ENCODE measurements around the gene HOXB2.

The HOXB2 gene

DNA sequence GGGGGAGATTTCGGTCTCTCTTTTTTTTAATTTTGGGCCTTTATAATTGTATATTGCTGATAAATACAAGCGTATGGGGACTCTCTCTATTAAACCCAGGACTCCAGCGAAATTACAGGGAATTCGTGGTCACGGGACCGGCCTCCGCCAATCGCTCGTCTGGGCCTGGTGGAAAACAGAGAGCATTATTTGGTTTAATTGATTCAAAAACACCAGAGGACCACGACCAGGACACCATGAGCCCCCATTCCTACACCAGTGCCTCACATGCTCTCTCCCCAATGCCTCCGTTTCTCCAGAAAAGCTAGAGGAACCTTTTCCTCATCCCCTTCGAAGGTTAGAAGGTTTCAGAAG lies at the start of gene HOXB2:
TSS of gene HOXB2 (minus strand) at position 88 of the 354 bp plus-strand sequence. CDS start 198 bp downstream, outside the sequence.
- DNase-seq (ENCODE audit: low read depth in 3 of 3) = no peak

GRCh38 chr17:48593840-48594537 lies 49.1 kb upstream of the HOXB2 start:
- DNase-seq (ENCODE audit: low read depth in 3 of 3) = peak; percentile 67 to 73 (median 71)

GRCh38 chr17:48593126-48593829 lies 48.4 kb upstream of the HOXB2 start, which contains the start of gene HOXB5:
HOXB5 (minus strand) TSS chr17:48593779; CDS start chr17:48593682, 97 bp downstream.
- DNase-seq (ENCODE audit: low read depth in 3 of 3) = no peak

DNA sequence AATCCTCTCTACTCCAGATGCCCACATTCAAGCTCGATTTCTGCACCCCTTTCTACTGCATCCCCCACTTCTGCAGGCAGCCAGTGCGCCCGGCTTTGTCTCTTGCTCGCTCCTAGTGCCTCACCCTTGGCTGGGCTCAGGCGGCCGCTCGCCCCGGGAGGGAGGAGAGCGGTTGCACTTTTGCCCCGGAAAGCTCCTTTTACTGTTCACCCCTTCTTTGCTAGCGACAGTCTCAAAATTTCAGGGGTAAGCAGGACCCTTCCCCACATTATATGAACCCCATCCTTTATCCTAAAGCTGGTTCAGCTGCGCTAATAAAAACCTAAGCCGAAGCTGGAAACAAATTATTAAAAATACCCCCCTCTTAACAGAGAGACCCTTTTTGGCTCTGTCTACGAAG lies 47.7 kb upstream of the HOXB2 start:
- no peak for DNase-seq (ENCODE audit: low read depth in 3 of 3)

- DNase-seq (ENCODE audit: low read depth in 3 of 3) = no peak
These were observed 47.2 kb upstream of the HOXB2 start for GRCh38 chr17:48592057-48592514.

DNA sequence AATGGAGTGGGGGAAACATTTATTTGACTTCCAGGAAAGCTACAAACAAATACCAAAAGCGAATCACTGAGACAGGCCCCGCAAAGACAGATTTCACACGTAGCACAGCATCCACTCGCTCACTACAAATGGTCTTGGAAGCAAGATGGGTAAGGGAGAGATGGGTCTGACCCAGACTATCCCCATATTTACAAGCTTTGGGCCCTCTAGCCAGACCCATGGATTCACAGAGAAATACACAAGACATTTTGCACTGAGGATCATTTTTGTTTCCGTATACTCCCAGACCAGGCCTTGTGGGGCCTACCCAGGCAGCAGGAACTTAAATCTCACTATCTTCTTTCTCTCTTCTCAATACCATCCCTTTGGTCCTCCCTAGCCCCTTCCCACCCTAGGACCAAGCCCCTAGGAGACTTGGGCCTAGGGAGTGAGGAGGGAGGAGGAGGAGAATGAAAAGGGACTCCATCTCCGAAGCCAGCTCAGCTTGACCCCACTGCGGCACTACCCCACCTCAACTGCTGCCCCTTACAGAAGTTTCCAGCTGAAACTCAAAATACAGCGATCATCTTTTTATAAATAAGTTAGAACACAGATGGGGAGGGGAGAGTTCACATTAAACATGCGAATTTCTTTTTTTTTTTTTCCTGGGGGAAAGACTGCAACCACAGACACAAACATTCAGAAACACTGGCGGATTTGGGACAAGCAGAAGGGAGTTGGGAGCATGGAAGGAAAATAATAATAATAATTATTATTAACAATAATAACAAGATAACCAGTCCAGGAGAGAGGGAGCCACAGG lies 46.5 kb upstream of the HOXB2 start:
- DNase-seq (ENCODE audit: low read depth in 3 of 3) = no peak

DNA sequence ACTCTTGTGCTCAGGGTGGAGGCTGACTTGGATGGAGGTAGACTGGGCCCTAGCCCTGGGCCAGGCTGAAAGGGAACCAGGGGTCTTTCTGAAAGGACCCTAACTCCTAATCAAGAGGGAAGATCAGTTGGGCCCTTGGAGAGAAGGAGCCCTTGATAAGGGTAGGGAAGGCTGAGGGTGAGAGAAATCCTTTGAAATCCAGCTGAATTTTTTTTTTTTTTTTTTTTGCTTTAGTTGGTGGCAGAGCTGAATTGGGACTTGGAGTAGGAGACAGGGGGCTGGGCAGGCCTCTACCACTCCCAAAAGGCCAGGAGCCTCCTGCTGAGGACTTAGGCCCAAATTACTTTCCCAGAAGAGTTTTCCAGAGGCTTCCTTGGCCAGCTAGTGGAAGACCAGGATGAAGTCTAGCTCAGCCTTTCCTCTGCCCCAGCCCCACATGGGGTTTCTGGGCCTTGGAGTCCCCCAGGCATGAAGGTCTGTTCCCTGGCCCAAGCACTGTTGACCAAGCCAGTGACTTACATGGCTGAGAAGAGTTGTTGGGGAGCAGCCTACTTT lies 45.8 kb upstream of the HOXB2 start:
- DNase-seq (ENCODE audit: low read depth in 3 of 3) = no peak

GRCh38 chr17:48589831-48590606 lies 45.1 kb upstream of the HOXB2 start, which contains the start of gene HOXB3:
HOXB3 (minus strand) TSS chr17:48590241; CDS start chr17:48552474, 37,767 bp downstream.
- DNase-seq (ENCODE audit: low read depth in 3 of 3) = no peak

- DNase-seq (ENCODE audit: low read depth in 3 of 3) = no peak
These were observed 44.3 kb upstream of the HOXB2 start for GRCh38 chr17:48589060-48589830.

GRCh38 chr17:48588528-48588927 lies 43.6 kb upstream of the HOXB2 start:
- no peak for DNase-seq (ENCODE audit: low read depth in 3 of 3)

- no peak for DNase-seq (ENCODE audit: low read depth in 3 of 3)
These were observed 43.1 kb upstream of the HOXB2 start for GRCh38 chr17:48588074-48588415.

DNA sequence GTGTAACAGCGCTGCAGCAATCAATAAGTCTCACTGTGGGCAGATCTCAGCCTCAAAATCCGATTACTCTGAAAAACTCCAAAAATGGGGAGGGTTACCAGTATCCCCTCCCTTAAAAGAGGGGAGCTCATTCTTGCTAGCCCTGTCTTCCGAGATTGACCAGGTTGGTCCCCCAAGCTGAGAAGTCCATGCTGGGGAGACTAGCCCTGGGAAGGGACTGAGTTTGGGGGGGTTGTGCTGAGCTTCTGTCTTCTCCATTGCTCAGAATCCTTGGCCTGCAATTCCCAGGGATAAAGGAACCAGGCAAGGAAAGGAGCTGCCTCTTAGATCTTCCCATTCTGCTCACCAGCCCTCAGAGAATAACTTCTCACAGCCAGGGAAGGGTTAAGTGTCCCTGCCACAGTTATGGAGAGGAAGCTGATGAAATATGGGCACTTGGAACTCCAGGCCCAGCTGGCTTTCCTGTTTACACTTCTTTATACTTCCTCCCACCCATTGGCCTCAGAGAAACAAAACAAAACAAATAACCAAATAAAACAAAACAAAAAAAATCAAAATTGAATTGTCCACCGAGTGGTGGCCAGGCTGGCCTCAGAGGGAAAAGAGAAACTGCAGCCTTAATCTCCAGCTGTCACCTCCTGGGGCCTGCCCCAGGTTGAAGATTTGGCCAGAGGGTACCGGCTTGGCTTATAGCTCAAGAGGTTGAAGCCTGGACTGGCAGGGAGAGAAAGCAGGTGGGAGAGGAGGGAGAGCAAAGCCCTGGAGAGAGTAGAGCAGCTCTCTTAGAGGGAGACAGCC lies 42.6 kb upstream of the HOXB2 start:
- DNase-seq (ENCODE audit: low read depth in 3 of 3) = no peak

DNA sequence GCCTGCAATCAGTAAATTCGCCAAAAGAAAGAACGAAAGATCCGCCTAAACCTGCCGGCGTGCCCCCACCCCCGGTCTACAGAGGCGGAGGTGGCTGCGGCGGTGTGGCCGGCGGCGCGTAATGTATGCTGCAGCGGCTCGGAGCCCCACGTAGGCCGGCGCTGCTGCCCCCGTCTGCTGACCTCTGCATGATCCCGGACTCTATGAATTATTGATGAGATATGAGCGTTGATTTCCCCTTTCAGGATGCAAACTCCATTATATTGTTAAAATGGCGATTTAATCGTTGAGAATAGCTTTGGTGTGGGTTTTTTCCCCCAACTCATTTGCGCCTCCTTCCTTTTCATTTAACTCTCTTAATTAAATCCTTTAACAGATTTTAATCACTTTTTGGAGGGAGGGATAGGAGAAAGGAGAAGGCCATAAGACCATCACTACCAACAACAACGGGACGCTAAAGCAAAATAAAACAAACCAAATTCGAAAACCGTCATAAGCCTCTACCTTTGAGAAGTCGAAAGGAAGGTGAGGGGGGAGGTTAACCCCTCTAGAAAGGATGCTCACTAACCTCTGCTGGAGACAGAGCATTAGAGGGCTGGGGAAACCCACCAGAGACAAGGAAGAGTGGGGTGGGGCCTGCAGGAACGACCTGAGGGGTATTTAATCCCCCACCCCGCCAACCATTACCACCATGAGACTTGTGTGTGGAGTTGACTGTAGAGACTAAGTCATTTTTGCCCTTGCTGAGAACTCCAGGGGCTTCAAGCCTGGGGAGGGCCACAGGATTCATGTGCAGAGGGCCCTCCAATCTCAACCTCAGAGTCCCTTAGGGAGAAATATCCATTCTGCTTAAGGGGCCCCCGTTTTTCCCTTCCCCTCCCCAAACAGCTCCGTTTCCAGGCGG lies 41.7 kb upstream of the HOXB2 start:
- DNase-seq (ENCODE audit: low read depth in 3 of 3) = no peak

DNA sequence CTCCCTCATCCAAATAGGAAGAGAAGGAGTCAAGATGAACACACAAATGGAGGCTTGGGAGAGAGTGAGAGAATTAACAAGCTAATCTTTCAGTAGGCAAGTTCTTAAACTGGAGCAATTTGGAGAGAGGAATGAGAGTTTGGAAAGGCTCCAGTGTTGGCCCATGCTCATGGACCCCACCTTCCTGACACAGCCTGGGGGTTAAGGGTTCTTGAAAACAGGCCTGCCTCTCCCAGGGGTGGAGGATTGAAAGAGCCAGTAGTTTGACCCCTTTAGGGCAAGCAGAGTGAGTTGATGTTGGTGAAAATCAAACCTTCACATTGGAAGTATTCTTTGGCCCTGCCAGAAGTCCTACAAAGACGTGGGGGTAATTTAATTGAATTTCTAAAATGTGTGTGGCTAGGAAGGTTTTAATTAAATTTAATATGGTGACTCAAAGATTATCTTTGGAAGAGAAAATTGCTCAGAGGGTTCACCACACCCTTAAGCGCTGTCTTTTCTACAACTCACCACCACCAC lies 39.4 kb upstream of the HOXB2 start:
- DNase-seq (ENCODE audit: low read depth in 3 of 3) = no peak

DNA sequence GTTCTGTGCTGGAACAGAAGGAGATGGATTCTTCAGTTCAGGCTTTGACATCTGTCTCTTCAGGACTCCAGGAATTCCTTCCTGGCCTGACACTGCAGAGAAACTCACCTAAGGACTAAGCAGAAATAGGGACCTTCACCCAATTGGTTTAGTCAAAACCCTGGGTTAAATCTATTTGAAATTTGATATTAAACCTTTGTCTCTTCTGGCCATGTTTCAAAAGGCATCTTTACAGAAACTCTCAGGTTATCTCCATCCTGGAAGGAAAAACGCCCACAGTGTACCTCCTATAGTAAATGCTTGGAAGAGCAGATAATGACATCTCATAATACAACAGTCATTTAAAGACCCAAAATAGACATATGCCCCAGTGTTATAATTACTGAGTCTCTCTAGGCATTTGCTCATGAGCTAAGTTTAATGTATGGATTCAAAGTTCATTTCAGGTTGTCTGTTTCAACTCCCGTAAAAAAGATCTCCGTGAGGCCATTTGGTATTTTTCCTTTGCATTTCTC lies 38.9 kb upstream of the HOXB2 start:
- DNase-seq (ENCODE audit: low read depth in 3 of 3) = no peak

DNA sequence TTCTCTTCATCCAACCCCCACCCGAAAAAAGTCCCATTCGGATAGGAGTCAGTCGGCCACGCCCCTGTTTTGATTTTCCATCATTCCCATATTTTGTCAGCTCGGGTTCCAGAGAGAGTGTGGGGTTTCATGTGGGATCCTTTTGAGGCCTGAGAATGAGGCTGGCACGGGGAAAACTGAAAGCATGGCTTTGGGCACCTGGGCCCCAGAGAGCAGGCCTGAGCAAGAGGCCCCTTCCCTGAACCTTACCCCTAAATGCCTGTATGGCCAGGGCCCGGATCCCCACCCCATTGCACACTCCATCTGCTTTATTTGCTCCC lies 37.8 kb upstream of the HOXB2 start:
- no peak for DNase-seq (ENCODE audit: low read depth in 3 of 3)

- no peak for DNase-seq (ENCODE audit: low read depth in 3 of 3)
These were observed 35.0 kb upstream of the HOXB2 start for GRCh38 chr17:48579760-48580554.

- no peak for DNase-seq (ENCODE audit: low read depth in 3 of 3)
These were observed 34.5 kb upstream of the HOXB2 start for GRCh38 chr17:48579471-48579759.
